GM19023 (cell line): ENCODE measurements around the gene RASSF5.

Experiments used
- ATAC-seq: cut with Tn5 transposase; IDR thresholded peaks from one replicate; pipeline ENCODE4 v1.9.1; 2021; ENCODE audit warnings: mild to moderate bottlenecking, moderate library complexity; ENCODE audit not compliant: unreplicated experiment

The RASSF5 gene

GRCh38 chr1:206513312-206514111 is 6.2 kb downstream of the RASSF5 start:
- ATAC-seq: no peak

GRCh38 chr1:206514813-206515387 is 7.6 kb downstream of the RASSF5 start:
- no peak for ATAC-seq

- ATAC-seq: no peak
These were observed 9.3 kb downstream of the RASSF5 start for GRCh38 chr1:206516728-206516990.

GRCh38 chr1:206517784-206518183 is 10.5 kb downstream of the RASSF5 start:
- ATAC-seq: no peak

- ATAC-seq: no peak
These were observed 10.9 kb downstream of the RASSF5 start for GRCh38 chr1:206518206-206518605.

- no peak for ATAC-seq
These were observed 11.4 kb downstream of the RASSF5 start for GRCh38 chr1:206518743-206519142.

- no peak for ATAC-seq
These were observed 13.8 kb downstream of the RASSF5 start for GRCh38 chr1:206521127-206521526.

- no peak for ATAC-seq
These were observed 14.5 kb downstream of the RASSF5 start for GRCh38 chr1:206521694-206522402.

GRCh38 chr1:206524739-206525364 is 17.5 kb downstream of the RASSF5 start:
- no peak for ATAC-seq

GRCh38 chr1:206526064-206526911 is 19.0 kb downstream of the RASSF5 start:
- ATAC-seq: no peak

GRCh38 chr1:206529425-206529824 is 22.1 kb downstream of the RASSF5 start:
- no peak for ATAC-seq

- no peak for ATAC-seq
These were observed 25.0 kb downstream of the RASSF5 start for GRCh38 chr1:206532368-206532767.

- no peak for ATAC-seq
These were observed 27.2 kb downstream of the RASSF5 start for GRCh38 chr1:206534552-206534951.

GRCh38 chr1:206535853-206536188 is 28.5 kb downstream of the RASSF5 start:
- ATAC-seq: no peak

GRCh38 chr1:206537141-206537540 is 29.8 kb downstream of the RASSF5 start:
- ATAC-seq: no peak

- no peak for ATAC-seq
These were observed 30.9 kb downstream of the RASSF5 start for GRCh38 chr1:206538086-206538770.

GRCh38 chr1:206538901-206539640 is 31.7 kb downstream of the RASSF5 start:
- no peak for ATAC-seq

- no peak for ATAC-seq
These were observed 32.9 kb downstream of the RASSF5 start for GRCh38 chr1:206540044-206540780.

- no peak for ATAC-seq
These were observed 34.0 kb downstream of the RASSF5 start for GRCh38 chr1:206541236-206541833.
